GM10248 (cell line): ENCODE measurements around the gene NEK6.
A peak's percentile ranks its signal among the peaks of the same experiment; 100 is the strongest.

ENCODE experiments used
- CTCF ChIA-PET: fragments of 300-600 bp; sonication (Branson Sonifier 250); formaldehyde crosslinking; extraction: SDS; loops from one replicate; lab custom pipeline; 2021; ENCODE audit warnings: antibody characterized with exemption; lab: Yijun Ruan, JAX
- POLR2A ChIA-PET: fragments of 350-650 bp; sonication (Branson Sonifier 250); formaldehyde crosslinking; extraction: SDS; loops from one replicate; lab custom pipeline; 2020; ENCODE audit warnings: antibody characterized with exemption; lab: Yijun Ruan, JAX
- DNase-seq: peaks from one replicate; pipeline ENCODE4 v3.0.0; 2012; ENCODE audit errors: extremely low spot score
- CTCF ChIP-seq: IDR thresholded peaks from 2 replicates; pipeline ENCODE4 v1.5.1; 2012; ENCODE audit warnings: mild to moderate bottlenecking, low read depth; ENCODE audit errors: extremely low read depth, missing control alignments, control extremely low read depth

Gene NEK6

GRCh38 chr9:124291801-124292396, 34.1 kb downstream of the NEK6 start:
- peak; percentile 76 for DNase-seq
- no peak for TF ChIP-seq CTCF
- POLR2A ChIA-PET, result interaction anchor here (0.5 kb wide), 1 partner anchor 11 kb away, joined by 5 read pairs; no protein-coding TSS in a partner anchor

GRCh38 chr9:124292696-124293593, 35.2 kb downstream of the NEK6 start:
- no peak for DNase-seq
- POLR2A ChIA-PET, result no interaction called here
- TF ChIP-seq CTCF, result no peak
- CTCF ChIA-PET, result interaction anchor here (0.8 to 4.4 kb wide), 7 partner anchors 9 to 170 kb away, joined by 3 to 25 read pairs (median 3); no protein-coding TSS in a partner anchor

More at GRCh38 chr9:124291801-124292396, 34.1 kb downstream of the NEK6 start:
- CTCF ChIA-PET, result interaction anchor here (0.8 to 4.4 kb wide), 8 partner anchors 16 to 169 kb away, joined by 3 to 25 read pairs (median 3); partner anchors contain the start of gene NEK6

- ChIA-PET POLR2A (no interaction called here), CTCF (interaction anchor here (1.2 to 1.5 kb wide), 2 partner anchors 8 to 76 kb away, joined by 4 read pairs; no protein-coding TSS in a partner anchor)
- TF ChIP-seq CTCF, result peak; percentile 22
- DNase-seq, result no peak
These were observed 36.2 kb downstream of the NEK6 start for GRCh38 chr9:124293718-124294506.

- CTCF ChIA-PET, result interaction anchor here (0.8 to 1.2 kb wide), 2 partner anchors 10 to 38 kb away, joined by 3 to 4 read pairs; partner anchors contain the start of gene NEK6
These were observed 37.5 kb downstream of the NEK6 start for GRCh38 chr9:124295159-124295794.

GRCh38 chr9:124296094-124296493, 38.3 kb downstream of the NEK6 start:
- ChIA-PET CTCF (interaction anchor here (1.2 kb wide), 1 partner anchor 9 kb away, joined by 4 read pairs; no protein-coding TSS in a partner anchor), POLR2A (no interaction called here)
- no peak for TF ChIP-seq CTCF
- no peak for DNase-seq

More at GRCh38 chr9:124295159-124295794, 37.5 kb downstream of the NEK6 start:
- no peak for DNase-seq
- POLR2A ChIA-PET, result interaction anchor here (0.6 kb wide), 1 partner anchor 123 kb away, joined by 3 read pairs; no protein-coding TSS in a partner anchor
- no peak for TF ChIP-seq CTCF
